ENCODE data around the gene CORO2B. TPM values are rescaled to one million over a fixed set of nuclear protein-coding genes. Genes with fewer than 3 reads are reported as not detected.

The CORO2B gene
- total and polyA plus RNA-seq, 8 donors: 0.56 to 7.7 (median 1.7) TPM

- H3K4me3 ChIP-seq: no peak overlapping the region
- no peaks in the 10 kb centered on the region for H3K4me1 ChIP-seq
- no peak for ATAC-seq
- no peak overlapping the region for H3K27ac ChIP-seq
- no peaks in the 10 kb centered on the region for H3K27me3 ChIP-seq
- 92 to 100% methylated on average over 1 of the region's 1 CpG for WGBS, 2 donors
- TF ChIP-seq, protein P1, sequence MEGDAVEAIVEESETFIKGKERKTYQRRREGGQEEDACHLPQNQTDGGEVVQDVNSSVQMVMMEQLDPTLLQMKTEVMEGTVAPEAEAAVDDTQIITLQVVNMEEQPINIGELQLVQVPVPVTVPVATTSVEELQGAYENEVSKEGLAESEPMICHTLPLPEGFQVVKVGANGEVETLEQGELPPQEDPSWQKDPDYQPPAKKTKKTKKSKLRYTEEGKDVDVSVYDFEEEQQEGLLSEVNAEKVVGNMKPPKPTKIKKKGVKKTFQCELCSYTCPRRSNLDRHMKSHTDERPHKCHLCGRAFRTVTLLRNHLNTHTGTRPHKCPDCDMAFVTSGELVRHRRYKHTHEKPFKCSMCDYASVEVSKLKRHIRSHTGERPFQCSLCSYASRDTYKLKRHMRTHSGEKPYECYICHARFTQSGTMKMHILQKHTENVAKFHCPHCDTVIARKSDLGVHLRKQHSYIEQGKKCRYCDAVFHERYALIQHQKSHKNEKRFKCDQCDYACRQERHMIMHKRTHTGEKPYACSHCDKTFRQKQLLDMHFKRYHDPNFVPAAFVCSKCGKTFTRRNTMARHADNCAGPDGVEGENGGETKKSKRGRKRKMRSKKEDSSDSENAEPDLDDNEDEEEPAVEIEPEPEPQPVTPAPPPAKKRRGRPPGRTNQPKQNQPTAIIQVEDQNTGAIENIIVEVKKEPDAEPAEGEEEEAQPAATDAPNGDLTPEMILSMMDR (IDR thresholded peaks at IDR 0.05): no peak
- DNase-seq: no peak
- no peaks in the 10 kb centered on the region for H3K36me3 ChIP-seq
- intact Hi-C loops (cut with DNase I): no loop called here
- no peak for FAIRE-seq
- no peaks in the 10 kb centered on the region for H3K9me3 ChIP-seq
Measured at GRCh38 chr15:68580883-68581155, 2.0 kb downstream of the CORO2B start.

GRCh38 chr15:68581725-68582124 is 2.9 kb downstream of the CORO2B start:
- Histone ChIP-seq H3K4me1 (no peaks in the 10 kb centered on the region), H3K36me3 (no peaks in the 10 kb centered on the region), H3K27me3 (no peaks in the 10 kb centered on the region), H3K4me3 (no peak overlapping the region), H3K9me3 (no peaks in the 10 kb centered on the region), H3K27ac (no peak overlapping the region)
- intact Hi-C loops (cut with DNase I): no loop called here
- ATAC-seq: no peak
- DNase-seq: no peak
- WGBS, 2 donors: 74 to 76% methylated on average over 5 of the region's 5 CpGs
- TF ChIP-seq, protein P1 (IDR thresholded peaks at IDR 0.05): no peak
- FAIRE-seq: no peak

DNA sequence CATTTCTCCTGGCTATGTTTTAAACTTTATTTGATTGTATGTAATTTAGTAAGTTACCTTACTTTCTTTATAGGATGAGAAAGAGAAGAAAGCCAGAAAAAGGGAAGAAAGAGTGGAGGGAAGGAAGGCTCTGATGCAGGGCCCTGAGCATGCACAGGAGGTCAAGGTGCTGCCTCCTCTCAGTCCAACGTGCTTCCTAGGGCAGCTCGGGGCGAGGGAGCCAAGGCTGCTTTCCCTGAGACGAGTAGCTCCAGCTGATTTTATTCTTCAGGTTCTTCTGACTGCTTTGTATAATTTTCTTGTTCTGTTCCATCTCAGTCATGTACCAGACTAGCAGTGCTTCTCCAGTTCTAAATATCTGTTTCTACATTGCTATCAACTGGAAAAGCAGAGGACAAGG is 3.4 kb downstream of the CORO2B start:
- 65 to 75% methylated on average over 4 of the region's 4 CpGs for WGBS, 2 donors
- no peaks in the 10 kb centered on the region for H3K4me1 ChIP-seq
- H3K27ac ChIP-seq: no peak overlapping the region
- DNase-seq (peak in 2 of 6 donors; percentile 18 to 33), ATAC-seq (no peak), FAIRE-seq (no peak)
- H3K4me3 ChIP-seq: no peak overlapping the region
- TF ChIP-seq, protein P1 (IDR thresholded peaks at IDR 0.05): no peak
- H3K36me3 ChIP-seq: no peaks in the 10 kb centered on the region
- intact Hi-C loops (cut with DNase I): no loop called here
- no peaks in the 10 kb centered on the region for H3K9me3 ChIP-seq
- H3K27me3 ChIP-seq: no peaks in the 10 kb centered on the region

GRCh38 chr15:68582864-68583263 is 4.1 kb downstream of the CORO2B start:
- TF ChIP-seq, protein P1 (IDR thresholded peaks at IDR 0.05): no peak
- DNase-seq (peak in 2 of 6 donors; percentile 17 to 20), FAIRE-seq (no peak), ATAC-seq (no peak)
- H3K27me3 ChIP-seq: no peaks in the 10 kb centered on the region
- H3K9me3 ChIP-seq: no peaks in the 10 kb centered on the region
- no peak overlapping the region for H3K27ac ChIP-seq
- intact Hi-C loops (cut with DNase I): no loop called here
- H3K4me1 ChIP-seq: no peaks in the 10 kb centered on the region
- H3K36me3 ChIP-seq: no peaks in the 10 kb centered on the region
- no peak overlapping the region for H3K4me3 ChIP-seq
- WGBS, 2 donors: 75 to 76% methylated on average over 3 of the region's 3 CpGs

- TF ChIP-seq, protein P1 (IDR thresholded peaks at IDR 0.05): no peak
- WGBS, 2 donors: 77 to 84% methylated on average over 7 of the region's 7 CpGs
- H3K4me3 ChIP-seq: no peak overlapping the region
- H3K4me1 ChIP-seq: no peaks in the 10 kb centered on the region
- no peaks in the 10 kb centered on the region for H3K9me3 ChIP-seq
- FAIRE-seq (no peak), ATAC-seq (no peak), DNase-seq (peak in 2 of 6 donors; percentile 18 to 30)
- no peaks in the 10 kb centered on the region for H3K36me3 ChIP-seq
- intact Hi-C loops (cut with DNase I): no loop called here
- H3K27me3 ChIP-seq: no peaks in the 10 kb centered on the region
- H3K27ac ChIP-seq: no peak overlapping the region
Measured at GRCh38 chr15:68583321-68583720, 4.5 kb downstream of the CORO2B start.

Data from pancreas (tissue), 10 donors.